GM19467 (cell line): ENCODE data around the gene ATP2B2.

ENCODE experiments used
- ATAC-seq: cut with Tn5 transposase; IDR thresholded peaks from one replicate; pipeline ENCODE4 v1.9.1; 2021; ENCODE audit warnings: mild to moderate bottlenecking, moderate library complexity; ENCODE audit not compliant: unreplicated experiment

ATP2B2 gene

GRCh38 chr3:10495614-10496013, 9.8 kb downstream of the ATP2B2 start:
- no peak for ATAC-seq

GRCh38 chr3:10495003-10495402, 10.4 kb downstream of the ATP2B2 start:
- no peak for ATAC-seq

- ATAC-seq, result no peak
These were observed 11.2 kb downstream of the ATP2B2 start for GRCh38 chr3:10494180-10494579.

GRCh38 chr3:10493202-10493589, 12.2 kb downstream of the ATP2B2 start:
- no peak for ATAC-seq

DNA sequence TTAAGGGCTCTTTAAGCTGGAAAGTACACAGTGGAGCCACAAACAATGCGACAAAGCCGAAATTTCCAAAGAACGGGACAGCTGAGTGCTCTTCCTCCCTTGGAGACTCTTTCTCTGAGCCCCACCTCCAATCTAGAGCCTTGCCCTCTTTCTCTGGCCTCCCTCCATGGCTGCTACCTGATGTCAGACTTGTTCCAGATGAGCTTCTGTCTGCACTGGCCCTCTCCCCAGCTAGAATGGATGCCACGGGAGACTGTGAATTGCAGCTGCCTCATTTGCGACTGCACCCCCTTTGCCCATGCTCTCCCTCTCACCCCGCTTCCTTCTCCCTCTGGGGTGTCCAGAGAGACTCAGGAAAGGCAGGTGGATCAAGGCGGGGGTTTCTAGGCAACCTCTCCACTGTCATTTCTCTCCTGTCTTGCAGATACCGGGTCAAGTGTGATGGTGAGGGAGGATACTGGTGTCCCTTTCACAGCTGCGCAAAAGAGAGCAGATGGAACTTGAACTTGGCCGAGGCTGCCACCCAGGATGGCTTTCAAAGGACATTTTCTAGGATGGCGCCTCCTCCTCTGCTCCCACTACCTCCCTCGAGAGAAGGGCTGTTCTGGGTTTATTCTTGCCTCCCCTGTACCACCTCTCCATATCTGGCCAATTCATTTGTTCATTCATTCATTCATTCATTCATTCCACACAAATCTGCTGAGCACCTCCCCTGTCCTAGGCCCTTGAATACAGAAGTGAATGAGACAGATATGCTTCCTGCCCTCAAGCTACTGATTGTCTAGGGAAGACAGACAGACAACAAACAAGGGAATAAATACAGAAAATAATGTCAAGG, 12.8 kb downstream of the ATP2B2 start:
- ATAC-seq, result no peak

DNA sequence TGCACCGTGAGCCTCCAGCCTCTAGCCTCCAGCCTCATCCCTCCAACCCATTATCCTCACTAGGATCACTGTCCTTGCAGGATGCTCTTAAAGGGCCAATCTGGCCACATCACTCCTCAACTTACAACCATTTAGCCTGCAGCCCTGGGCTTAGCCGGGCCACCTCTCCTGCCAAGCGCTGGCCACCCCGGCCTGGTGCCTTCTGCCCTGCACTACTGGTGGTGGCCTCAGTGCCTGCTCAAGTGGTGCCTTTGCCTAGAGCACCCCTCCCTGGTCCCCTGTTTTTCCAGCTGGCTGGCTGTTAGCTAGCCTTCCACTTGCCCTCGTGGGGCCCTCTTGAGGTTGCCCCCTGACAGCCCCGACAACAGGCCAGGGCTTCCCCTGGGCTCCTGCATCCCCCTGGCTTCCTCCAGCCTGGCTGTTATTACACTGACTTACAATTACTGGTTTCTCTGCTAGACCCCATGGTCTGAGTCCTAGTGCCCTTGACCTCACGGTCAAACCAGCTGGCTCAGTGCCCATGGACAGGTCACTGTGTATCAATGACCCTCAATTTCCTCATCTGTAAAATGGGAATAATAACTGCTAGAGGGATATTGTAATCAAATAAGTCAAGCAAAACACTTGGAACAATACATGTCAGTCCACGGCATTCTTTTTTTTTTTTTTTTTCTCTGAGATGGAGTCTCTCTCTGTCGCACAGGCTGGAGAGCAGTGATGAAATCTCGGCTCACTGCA, 15.5 kb downstream of the ATP2B2 start:
- ATAC-seq, result no peak

GRCh38 chr3:10487988-10488633, 17.3 kb downstream of the ATP2B2 start:
- no peak for ATAC-seq

GRCh38 chr3:10485806-10486205, 19.6 kb downstream of the ATP2B2 start:
- ATAC-seq, result no peak

DNA sequence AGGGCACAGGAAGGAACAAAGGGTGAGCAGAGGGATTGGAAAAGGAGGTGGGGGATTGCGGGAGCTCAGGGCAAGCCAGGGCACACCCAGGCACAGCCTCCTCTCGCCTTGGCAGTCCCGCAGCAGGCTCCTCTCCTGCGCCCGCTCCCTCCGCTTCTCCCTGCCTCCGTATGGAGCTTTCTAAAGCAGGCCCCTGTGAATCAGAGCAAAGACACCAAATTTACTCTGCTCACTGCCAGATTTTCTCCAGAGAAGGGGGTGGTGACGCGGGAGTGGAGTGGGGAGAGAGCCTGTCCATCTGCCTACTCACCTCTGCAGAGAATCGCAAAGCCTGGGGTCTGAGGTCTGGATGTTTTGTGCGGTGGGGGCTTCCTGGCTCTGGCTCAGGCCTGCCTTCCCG, 20.0 kb downstream of the ATP2B2 start:
- no peak for ATAC-seq

GRCh38 chr3:10484709-10485108, 20.7 kb downstream of the ATP2B2 start:
- no peak for ATAC-seq

GRCh38 chr3:10483686-10484345, 21.6 kb downstream of the ATP2B2 start:
- no peak for ATAC-seq

GRCh38 chr3:10483364-10483675, 22.1 kb downstream of the ATP2B2 start:
- ATAC-seq, result no peak

GRCh38 chr3:10482631-10483363, 22.6 kb downstream of the ATP2B2 start:
- ATAC-seq, result no peak

DNA sequence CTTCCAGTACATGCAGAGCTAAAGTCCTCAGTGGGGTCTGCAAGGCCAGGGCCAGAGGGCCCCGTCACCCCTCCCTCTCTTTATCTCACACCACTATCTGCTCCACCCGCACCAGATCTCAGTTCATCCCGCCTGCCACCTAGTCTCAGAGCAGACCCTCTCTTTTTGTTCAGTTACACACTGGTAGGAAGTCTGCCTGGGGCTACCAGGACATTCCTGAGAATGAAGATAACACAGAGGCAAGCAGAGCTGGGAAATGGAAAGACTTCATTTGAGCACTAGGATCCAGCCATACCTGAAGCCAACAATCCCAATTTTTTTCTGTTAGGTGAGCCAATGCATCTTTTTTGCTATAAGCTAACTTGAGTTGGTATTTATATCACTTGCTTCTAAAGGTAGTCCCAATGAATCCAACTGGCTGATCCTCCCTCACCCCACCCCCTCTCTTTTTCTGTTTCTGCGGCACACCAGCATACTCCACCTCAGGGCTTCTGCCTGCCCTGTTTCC, 24.5 kb downstream of the ATP2B2 start:
- no peak for ATAC-seq

- no peak for ATAC-seq
These were observed 26.1 kb downstream of the ATP2B2 start for GRCh38 chr3:10479311-10479710.

- ATAC-seq, result no peak
These were observed 29.4 kb downstream of the ATP2B2 start for GRCh38 chr3:10475983-10476382.

GRCh38 chr3:10474847-10475246, 30.5 kb downstream of the ATP2B2 start:
- no peak for ATAC-seq

DNA sequence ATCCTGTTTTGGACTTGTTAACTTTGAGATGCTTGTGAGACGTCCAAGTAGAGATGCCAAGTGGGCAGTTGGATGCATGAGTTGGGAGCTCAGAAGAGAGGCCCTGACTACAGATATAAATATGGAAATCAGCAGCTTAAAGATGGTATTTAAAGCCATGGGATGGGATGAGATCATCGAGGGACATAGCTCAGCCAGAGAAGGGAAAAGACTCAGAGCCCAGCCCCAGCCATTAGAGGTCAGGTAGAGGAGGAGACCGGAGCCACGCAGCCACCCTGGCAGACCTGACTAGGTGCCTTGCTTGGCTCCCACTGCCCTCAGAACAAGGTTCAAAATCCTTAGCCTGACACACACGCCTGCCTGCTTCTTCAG, 31.1 kb downstream of the ATP2B2 start:
- no peak for ATAC-seq

- no peak for ATAC-seq
These were observed 31.7 kb downstream of the ATP2B2 start for GRCh38 chr3:10473581-10474274.

GRCh38 chr3:10472877-10473440, 32.4 kb downstream of the ATP2B2 start:
- no peak for ATAC-seq
